ENCODE measurements around the gene COG5. TPM values are rescaled to one million over a fixed set of nuclear protein-coding genes. Genes with fewer than 3 reads are reported as not detected.

The COG5 gene
- total and polyA plus RNA-seq, 2 of the 8 experiments (the other 6 are each of a cell fraction or from before 2014, with no cell fraction given) = 10.5 to 28.1 TPM

DNA sequence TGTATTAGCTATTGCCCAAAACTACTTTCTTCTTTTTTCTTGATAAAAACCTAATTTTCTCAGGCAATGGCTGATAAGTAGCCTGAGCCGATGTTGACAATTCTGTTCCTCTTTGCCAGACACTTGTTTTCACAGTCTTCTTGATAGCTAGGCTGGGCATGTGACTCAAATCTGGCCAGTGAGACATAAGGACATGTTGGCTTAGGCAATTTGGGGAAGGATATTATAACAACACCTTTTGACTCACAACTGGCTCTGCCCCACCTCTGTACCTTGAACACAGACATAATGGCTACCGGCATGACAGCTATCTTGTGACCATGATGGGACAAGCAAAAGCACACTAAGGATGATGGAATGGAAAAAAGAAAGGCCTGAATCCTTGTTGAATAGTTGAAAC is 166.7 kb downstream of the COG5 start:
- ChIA-PET POLR2A (ENCODE audit: partially characterized antibody) (interaction anchor here (0.6 to 0.8 kb wide), 2 partner anchors 10 to 403 kb away, joined by 3 to 5 read pairs; no protein-coding TSS in a partner anchor), CTCF (ENCODE audit: partially characterized antibody) (interaction anchor here (0.8 to 2.0 kb wide), 3 partner anchors 10 to 476 kb away, joined by 3 to 8 read pairs (median 4); no protein-coding TSS in a partner anchor)
- 84% methylated on average over 2 of the region's 2 CpGs; no CpG with 5 or more reads in 1 of the 2 experiments for WGBS, 2 experiments (ENCODE audit: extremely low coverage in 1 of 2, insufficient coverage in 1 of 2, insufficient read length in 1 of 2, insufficient replicate concordance in 2 of 2, low coverage in 1 of 2, low lambda C conversion rate in 2 of 2, missing lambda C conversion rate in 1 of 2)
- no peak overlapping the region for H2AFZ ChIP-seq (ENCODE audit: low read length)
- H3K4me1 ChIP-seq (replicated peaks in 1 of 4; ENCODE audit: control insufficient read depth in 3 of 4, insufficient read depth in 4 of 4, low read length in 3 of 4) = peaks cover 0 to 3% (median 0%) of the 10 kb centered on the region in 4 experiments; a peak in 1 of 7 replicates
- H4K20me1 ChIP-seq (replicated peaks in 1 of 2; ENCODE audit: control insufficient read depth in 1 of 2, insufficient read depth in 2 of 2, low read length in 2 of 2) = no peaks in the 10 kb centered on the region
- no peaks in the 10 kb centered on the region; a peak in 1 of 8 replicates for H3K36me3 ChIP-seq (ENCODE audit: control insufficient read depth in 2 of 4, insufficient read depth in 4 of 4, low read length in 3 of 4)
- H3K79me1 ChIP-seq (ENCODE audit: low read depth, low read length) = no peaks in the 10 kb centered on the region
- H2AK5ac ChIP-seq (ENCODE audit: low read depth, low read length) = no peak overlapping the region
- no peak for DNase-seq (ENCODE audit: low read depth in 1 of 2, low spot score in 2 of 2)
- H2BK5ac ChIP-seq (ENCODE audit: low read depth, low read length) = no peak overlapping the region
- no peak overlapping the region for H2BK120ac ChIP-seq (replicated peaks; ENCODE audit: low read depth, low read length)
- no peak overlapping the region for H3K4me3 ChIP-seq (ENCODE audit: extremely low read depth in 1 of 4, insufficient read depth in 2 of 4, low read depth in 3 of 4, low read length in 4 of 4)
- H4K8ac ChIP-seq (ENCODE audit: extremely low read depth, insufficient read depth, low read length) = no peak overlapping the region
- no peaks in the 10 kb centered on the region for H3K9me3 ChIP-seq (ENCODE audit: insufficient read depth in 2 of 2, low read depth in 1 of 2, low read length in 1 of 2)
- no peak overlapping the region for H2BK15ac ChIP-seq (ENCODE audit: low read length)
- H3K23ac ChIP-seq (ENCODE audit: insufficient read length) = no peak overlapping the region
- no peak overlapping the region for H3K14ac ChIP-seq (ENCODE audit: insufficient read length)
- H3K4ac ChIP-seq (replicated peaks; ENCODE audit: insufficient read length, low read depth, low read length) = no peak overlapping the region
- H3K18ac ChIP-seq (ENCODE audit: extremely low read depth, low read length) = no peak overlapping the region
- no peak overlapping the region for H4K91ac ChIP-seq (replicated peaks; ENCODE audit: insufficient read length, low read length)
- H3K79me2 ChIP-seq (ENCODE audit: control insufficient read depth in 1 of 2, insufficient read depth in 2 of 2, low read length in 2 of 2) = no peaks in the 10 kb centered on the region
- TF ChIP-seq RFX5 (IDR thresholded peaks at IDR 0.05; ENCODE audit: borderline replicate concordance, low read depth, low read length) = no peak
- TF ChIP-seq GABPA (IDR thresholded peaks at IDR 0.05; ENCODE audit: borderline replicate concordance, insufficient read depth, low read length) = no peak
- no peak for TF ChIP-seq CEBPB (IDR thresholded peaks at IDR 0.05; ENCODE audit: low read depth, low read length)
- H2BK12ac ChIP-seq (ENCODE audit: low read depth, low read length) = no peak overlapping the region
- FAIRE-seq = no peak
- no peaks in the 10 kb centered on the region for H3K23me2 ChIP-seq (ENCODE audit: low read depth, low read length)
- H3K9ac ChIP-seq (replicated peaks in 1 of 4; ENCODE audit: extremely low read depth in 1 of 4, low read depth in 3 of 4, low read length in 3 of 4) = 0 out of 7 replicates have a peak overlapping the region, but pooled peaks of 1 of the 4 experiments have one; percentile 32
- H3K4me2 ChIP-seq (ENCODE audit: insufficient read depth in 1 of 2, low read depth in 2 of 2, low read length in 2 of 2) = no peak overlapping the region
- H3K56ac ChIP-seq (replicated peaks; ENCODE audit: insufficient read length, low read depth, low read length) = no peak overlapping the region
- no peak overlapping the region for H3K27ac ChIP-seq (ENCODE audit: low read depth, low read length)
- H4K5ac ChIP-seq (ENCODE audit: insufficient read length, low read depth, low read length) = no peak overlapping the region
- H3K27me3 ChIP-seq (replicated peaks in 1 of 4; ENCODE audit: control insufficient read depth in 3 of 4, extremely low read depth in 1 of 4, insufficient read depth in 3 of 4, low read length in 3 of 4) = no peaks in the 10 kb centered on the region
- no peak overlapping the region for H2BK20ac ChIP-seq (ENCODE audit: low read length)
